Endometrial microvascular endothelial cells (primary cell): ENCODE results near the gene MYOD1. TPM values are rescaled to one million over a fixed set of nuclear protein-coding genes. Genes with fewer than 3 reads are reported as not detected.

Source experiments
- in situ Hi-C: cut with HindIII; loops from 2 replicates; pipeline ENCODE4 v1.10.0; 2017; ENCODE audit warnings: low sequenced_read_pairs, low pct_unique_long_range_greater_than_20kb; ENCODE audit errors: inconsistent ontology term
- total RNA-seq: library from RNA; depleted of rRNA; stranded (reverse); fragments of >200 nt; gene quantifications from one replicate; pipeline ENCODE4 v1.2.3, GENCODE V29; 2015; ENCODE audit errors: inconsistent ontology term

Gene MYOD1
- total RNA-seq, 1 donor from 2014 or later, result not detected

DNA sequence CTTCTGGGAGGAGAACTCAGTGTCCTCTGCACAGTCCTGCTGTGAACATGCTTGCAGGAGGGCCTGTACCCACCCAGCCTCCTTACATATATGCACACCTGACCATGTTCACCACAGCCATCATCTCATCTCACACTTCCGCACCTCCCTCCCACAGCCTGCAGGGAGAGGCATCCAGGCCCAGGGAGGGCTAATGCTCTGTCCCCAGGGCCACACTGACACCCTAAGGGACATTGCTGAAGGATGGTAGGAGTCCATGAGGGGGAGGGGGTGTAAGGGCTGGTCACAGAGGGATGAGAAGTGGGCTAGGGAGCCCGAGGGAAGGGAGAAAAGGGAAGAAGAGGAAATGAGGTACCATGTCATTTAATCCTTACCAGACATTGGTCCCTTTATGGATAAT lies 10.8 kb downstream of the MYOD1 start:
- in situ Hi-C loops, result loop anchor here (25.0 kb wide), 1 partner anchor 257 kb away; no protein-coding TSS in a partner anchor

DNA sequence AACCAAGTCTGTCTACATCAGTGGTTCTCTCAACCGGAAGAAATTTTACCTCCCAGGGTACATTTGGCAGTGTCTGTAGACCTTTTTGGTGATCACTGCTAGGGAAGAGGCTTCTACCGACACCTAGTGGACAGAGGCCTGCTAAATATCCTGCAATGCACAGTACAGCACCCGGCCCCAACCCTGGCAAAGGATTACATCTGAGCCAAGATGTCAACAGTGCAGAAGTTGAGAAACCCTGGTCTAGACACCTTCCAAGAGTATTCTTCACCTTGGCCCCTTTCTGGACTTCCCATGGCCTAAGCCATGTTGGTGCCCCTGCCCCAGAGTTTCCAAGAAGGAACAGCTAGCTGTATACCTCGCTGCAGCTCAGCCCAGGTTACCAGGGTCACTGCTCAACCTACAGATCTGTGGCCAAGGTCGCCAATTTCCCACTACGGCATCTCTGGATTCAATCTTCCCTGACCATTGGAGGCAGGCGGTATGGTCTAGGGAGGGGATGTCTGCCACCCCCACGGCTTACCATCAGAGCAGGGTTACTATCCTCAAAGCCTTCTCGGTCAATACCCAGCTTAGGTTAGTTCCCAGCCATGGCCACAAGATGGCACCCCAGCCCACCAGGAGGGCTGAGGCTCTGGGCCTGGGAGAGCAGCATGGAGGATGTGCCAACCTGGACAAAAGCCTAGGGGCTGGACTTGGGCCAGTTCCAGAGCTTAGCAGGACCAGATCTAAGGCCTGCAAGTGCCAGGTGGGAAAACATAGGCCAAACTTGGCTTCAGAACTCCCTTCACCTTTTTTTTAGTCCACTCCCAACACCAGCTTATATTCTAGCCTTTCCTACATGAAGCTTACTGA lies 11.5 kb downstream of the MYOD1 start:
- in situ Hi-C loops, result loop anchor here (25.0 kb wide), 1 partner anchor 256 kb away; no protein-coding TSS in a partner anchor

DNA sequence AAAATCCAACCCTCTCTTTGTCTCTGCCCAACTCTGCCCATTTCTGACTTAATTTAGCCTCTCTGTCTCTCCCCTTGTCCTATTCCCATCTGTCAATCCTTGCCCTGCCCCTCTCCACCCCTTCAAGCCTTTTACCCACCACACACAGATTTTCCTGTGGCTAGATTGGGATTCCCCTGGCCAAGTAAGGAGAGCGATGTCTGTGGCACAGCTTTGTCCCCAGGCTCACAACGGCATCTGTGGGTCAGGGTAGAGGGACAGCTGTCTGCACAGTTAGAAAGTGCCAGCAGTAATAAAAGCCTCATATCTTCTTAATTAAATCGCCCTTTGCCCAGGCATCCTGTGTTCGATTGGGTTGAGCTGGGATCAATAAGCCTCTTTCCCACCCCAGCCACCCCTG lies 13.9 kb downstream of the MYOD1 start:
- in situ Hi-C loops, result loop anchor here (25.0 kb wide), 1 partner anchor 254 kb away; no protein-coding TSS in a partner anchor

DNA sequence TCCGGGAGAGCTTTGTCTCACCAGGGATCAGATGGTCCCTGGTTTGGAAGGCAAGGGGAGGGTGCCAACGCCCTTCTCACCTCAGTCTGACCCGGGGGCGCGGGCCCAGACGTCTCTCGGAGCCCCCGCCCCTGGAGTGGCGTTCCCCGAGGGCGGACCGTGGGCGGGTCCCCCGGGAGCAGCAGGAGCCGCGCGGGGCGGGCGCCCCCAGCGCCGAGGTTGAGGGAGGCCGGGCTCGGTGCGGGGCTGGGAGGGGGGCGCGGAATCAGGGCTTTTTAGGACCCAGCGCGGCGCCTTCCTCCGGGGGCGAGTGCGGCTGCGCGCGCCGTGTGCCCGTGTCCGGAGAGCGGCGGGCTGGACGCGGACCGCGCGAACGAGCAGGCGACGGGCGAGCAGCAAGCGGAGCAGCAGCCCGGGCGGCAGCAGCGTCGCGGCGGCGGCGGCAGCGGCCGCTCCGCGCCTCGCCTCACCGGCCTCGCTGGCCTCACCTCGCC lies 15.1 kb downstream of the MYOD1 start, which contains the start of gene KCNC1:
Gene KCNC1 (plus strand): TSS at position 364 of the 494 bp plus-strand sequence. CDS start 1,222 bp downstream, outside the sequence.
- in situ Hi-C loops, result loop anchor here (25.0 kb wide), 1 partner anchor 253 kb away; no protein-coding TSS in a partner anchor

DNA sequence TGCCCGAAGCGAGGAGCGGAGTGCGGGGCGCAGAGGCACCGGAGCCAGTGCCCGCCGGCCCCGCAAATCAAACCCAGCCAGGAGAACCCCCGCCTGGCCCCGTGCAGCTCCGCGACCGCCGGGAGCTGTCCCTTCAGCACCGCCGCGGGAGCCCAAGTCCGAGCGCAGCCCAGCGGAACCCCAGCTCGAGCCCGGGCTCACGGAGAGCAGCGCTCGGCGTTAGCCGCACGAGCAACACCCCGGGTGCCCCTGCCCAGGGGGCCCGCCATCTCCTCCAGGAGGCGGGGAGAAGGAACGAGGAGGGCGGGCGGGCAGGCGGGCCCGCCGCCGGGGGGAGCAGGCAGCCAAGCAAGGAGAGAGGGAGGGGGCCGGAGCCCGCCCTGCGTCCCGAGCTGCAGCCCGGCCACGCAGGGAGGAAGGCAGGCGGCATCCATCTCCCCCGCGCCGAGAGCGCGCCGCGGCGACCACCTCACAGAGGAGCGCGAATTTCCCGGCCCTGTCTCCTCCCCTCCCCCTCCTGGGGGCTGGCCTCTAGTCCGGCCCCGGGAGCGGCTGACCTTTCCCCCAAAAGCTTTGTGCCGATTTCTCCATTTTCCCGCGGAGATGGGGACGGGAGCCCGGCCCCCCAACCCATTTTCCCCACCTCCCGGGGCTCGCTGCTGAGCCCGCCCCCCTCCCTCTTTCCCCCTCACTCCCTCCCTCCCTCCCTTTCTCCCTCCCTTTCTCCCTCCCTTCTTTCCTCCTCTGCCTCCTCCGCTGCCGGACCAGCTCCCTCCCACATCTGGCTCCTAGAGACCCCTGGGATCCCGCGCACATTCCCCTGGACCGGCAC lies 15.8 kb downstream of the MYOD1 start:
- in situ Hi-C loops, result loop anchor here (25.0 kb wide), 1 partner anchor 252 kb away; no protein-coding TSS in a partner anchor

DNA sequence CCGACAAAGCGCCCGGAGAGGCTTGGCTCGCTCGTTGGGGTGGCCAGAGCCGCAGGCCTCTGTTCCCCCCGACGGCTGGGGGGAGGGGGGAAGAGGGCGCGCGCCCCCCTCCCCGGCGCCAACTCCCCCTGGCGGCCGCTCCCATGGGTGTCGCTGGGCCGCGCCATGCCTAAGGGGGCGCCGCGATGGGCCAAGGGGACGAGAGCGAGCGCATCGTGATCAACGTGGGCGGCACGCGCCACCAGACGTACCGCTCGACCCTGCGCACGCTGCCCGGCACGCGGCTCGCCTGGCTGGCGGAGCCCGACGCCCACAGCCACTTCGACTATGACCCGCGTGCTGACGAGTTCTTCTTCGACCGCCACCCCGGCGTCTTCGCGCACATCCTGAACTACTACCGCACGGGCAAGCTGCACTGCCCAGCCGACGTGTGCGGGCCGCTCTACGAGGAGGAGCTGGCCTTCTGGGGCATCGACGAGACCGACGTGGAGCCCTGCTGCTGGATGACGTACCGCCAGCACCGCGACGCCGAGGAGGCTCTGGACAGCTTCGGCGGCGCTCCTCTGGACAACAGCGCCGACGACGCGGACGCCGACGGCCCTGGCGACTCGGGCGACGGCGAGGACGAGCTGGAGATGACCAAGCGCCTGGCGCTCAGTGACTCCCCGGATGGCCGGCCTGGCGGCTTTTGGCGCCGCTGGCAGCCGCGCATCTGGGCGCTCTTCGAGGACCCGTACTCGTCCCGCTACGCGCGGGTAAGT lies 16.6 kb downstream of the MYOD1 start:
- in situ Hi-C loops, result loop anchor here (25.0 kb wide), 1 partner anchor 251 kb away; no protein-coding TSS in a partner anchor

DNA sequence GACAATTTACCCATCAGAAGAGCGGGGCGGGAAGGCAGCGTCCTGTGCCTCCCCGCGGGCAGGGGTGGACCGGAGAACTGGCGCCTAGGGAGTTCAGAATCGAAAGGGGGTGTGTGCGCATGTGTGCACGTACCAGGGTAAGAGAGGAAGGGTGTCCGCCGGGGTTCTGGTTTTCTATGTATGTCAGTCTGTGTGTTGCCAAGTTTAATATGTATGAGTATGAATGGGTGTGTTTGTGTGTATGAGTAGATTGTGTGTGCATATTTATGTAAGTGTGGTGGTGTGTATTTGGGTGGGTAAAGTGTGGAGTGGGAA lies 17.2 kb downstream of the MYOD1 start:
- in situ Hi-C loops, result loop anchor here (25.0 kb wide), 1 partner anchor 251 kb away; no protein-coding TSS in a partner anchor

DNA sequence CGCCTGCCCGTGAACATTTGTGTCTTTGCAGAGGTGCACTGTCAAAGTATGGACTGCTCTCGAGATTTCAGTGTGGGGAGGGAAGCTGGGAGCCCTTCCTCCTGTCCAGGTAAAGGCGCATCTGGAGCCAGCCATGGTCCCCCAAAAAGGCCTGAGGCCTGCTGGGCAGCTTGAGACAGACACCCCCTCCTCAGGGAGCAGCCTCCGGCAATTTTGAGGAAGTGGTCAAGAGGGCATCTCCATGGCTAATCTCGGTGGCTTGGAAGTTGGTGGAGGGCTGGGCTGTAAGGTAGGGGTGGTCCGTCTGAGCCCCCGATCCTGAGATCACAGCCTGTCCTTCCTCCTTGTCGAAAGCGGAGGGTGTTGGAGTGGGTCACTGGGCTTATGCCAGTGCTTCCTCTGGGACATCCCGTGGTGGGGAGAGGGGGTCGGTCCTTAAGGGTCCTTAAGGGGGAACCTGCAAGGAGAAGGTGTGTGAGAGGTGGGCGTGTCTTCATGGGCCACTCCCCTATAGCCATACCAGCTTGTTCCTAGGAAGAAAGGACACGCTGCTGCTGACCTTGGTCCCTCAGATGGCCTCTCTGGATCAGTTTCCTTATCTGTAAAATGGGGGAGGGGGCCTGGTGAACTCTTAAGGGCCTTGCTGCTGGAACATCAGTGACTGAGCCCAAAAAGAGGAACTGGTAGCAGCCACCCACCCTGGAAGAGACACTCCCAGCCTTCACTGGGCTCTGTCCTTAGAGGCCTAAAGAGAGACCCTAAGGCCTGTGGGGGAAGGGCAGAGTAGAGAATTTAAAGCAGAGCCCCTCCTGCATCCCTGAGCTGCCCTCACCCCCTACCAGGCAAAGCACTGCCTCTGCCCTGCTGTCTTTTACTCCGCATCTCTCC lies 17.8 kb downstream of the MYOD1 start:
- in situ Hi-C loops, result loop anchor here (25.0 kb wide), 1 partner anchor 250 kb away; no protein-coding TSS in a partner anchor

DNA sequence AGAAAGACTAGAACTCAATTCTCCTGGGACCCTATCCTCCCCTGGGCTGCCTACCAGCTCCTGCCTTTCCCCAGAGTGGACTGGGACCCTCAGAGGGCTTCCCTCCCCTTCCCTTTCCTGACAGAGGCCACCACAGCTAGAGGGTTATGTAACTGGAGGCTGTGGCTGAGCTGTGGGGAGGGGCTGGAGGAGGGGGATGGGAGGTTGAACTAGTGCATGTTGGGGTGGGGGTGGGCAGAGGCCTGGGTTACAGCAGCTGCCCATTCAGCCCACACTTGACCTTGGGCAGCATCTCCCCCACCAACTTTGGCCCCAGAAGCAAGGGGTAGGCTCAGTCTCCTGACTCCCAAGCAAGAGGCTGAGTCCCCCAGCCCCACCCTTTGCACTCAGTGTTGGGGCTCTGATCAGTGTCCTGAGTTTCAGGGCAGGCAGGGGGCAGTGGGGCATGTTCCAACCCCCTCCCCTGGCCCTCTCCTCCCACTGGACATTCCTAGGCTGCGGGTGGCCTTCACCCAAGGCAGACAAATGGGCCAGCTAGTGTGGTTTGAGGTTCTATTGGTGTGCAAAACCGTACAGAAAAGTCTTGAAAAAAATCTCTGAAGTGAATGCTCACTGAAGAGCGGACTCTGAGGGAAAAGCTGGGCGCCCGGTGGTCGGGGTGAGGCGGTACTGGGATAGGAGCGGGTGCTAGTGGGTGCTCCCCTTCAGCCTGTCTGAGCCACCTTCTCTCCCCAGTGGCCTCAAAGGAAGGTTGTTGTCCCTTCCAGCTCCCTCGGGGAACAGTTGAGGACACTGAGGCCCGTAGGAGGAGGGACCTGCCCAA lies 19.0 kb downstream of the MYOD1 start:
- in situ Hi-C loops, result loop anchor here (25.0 kb wide), 1 partner anchor 249 kb away; no protein-coding TSS in a partner anchor

DNA sequence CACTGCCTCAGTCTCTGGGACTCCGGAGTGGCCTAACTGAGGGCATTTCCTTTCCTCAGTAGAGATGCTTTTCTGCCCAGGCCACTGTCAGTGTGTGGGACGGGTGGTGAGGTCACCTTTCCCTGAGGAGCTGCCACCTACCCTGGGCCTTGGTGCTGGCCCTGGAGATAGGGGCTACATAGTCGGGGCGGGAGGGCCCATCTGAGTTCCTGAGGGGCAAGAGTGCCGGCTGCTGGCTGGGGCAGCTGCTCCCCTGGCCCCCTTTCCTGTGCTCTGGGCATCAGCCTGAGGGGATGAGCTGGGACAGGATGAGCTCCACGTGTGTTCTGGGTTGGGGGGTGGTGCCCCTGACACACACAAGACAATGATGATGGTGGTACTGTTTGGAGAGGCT lies 20.6 kb downstream of the MYOD1 start:
- in situ Hi-C loops, result loop anchor here (25.0 kb wide), 1 partner anchor 247 kb away; no protein-coding TSS in a partner anchor

DNA sequence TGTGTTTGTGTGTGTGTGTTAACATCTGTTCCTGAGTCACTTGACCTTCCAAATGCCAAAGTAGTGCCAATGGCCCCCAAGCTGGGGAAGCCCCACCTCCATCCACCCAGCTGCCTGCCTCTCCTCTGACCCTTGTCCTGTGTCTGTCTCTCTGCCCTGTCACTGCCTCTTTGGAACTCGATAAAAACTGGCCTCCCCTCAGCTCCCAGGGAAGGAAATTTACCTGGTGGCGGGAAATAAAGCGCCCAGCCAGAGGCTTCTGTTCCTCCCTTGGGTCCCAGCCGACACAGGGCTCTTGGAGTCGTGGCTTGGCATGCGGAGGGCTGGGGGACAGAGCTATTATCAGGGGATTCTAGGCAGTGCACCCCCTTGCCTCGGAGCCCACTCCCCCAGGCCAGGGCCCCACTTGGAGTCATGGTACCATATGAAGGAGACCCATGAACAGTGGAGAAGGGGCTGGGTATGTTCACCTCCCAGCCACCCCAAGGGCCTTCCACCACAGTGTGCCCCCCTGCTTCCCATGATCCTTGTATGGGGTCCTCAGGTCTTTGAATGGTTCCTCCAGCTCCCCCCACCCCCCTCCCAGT lies 21.4 kb downstream of the MYOD1 start:
- in situ Hi-C loops, result loop anchor here (25.0 kb wide), 1 partner anchor 247 kb away; no protein-coding TSS in a partner anchor

DNA sequence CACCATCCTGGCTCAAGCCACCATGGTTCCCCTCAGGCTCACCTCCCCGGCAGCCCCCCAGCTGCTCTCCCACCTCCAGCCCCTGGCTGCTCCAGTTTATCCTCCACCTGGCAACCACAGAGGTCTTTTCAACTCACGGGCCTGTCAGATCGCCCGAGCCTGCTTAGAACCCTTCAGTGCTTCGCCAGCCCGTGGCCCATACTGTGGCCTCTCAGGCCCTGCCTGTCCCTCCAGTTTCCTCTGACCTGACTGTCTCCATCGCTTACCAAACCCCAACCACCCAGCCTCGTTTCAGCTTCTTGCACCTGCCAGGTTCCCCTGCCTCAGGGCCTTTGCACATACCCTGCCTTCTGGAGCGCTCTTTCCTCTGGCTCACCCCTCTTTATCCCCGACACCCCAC lies 22.1 kb downstream of the MYOD1 start:
- in situ Hi-C loops, result loop anchor here (25.0 kb wide), 1 partner anchor 246 kb away; no protein-coding TSS in a partner anchor

DNA sequence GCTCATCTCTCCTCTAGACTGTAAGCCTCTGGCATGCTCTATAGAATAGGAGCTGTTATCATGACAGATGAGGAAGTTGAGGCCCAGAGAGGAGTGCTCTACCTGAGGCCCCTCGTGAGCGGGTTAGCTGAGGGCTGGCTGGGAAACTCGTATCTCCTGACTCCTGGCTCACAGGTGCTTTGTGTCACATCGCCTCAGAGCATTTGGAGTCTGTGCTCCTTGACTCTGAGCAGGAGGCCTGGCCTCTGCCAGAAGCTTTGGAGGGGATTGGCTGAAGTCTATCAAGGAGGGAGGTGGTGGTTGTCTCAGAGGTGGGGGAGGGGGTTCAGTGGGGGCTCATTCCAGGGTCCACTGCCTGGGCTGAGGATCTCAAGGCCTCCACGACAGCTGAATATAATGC lies 22.6 kb downstream of the MYOD1 start:
- in situ Hi-C loops, result loop anchor here (25.0 kb wide), 1 partner anchor 245 kb away; no protein-coding TSS in a partner anchor

DNA sequence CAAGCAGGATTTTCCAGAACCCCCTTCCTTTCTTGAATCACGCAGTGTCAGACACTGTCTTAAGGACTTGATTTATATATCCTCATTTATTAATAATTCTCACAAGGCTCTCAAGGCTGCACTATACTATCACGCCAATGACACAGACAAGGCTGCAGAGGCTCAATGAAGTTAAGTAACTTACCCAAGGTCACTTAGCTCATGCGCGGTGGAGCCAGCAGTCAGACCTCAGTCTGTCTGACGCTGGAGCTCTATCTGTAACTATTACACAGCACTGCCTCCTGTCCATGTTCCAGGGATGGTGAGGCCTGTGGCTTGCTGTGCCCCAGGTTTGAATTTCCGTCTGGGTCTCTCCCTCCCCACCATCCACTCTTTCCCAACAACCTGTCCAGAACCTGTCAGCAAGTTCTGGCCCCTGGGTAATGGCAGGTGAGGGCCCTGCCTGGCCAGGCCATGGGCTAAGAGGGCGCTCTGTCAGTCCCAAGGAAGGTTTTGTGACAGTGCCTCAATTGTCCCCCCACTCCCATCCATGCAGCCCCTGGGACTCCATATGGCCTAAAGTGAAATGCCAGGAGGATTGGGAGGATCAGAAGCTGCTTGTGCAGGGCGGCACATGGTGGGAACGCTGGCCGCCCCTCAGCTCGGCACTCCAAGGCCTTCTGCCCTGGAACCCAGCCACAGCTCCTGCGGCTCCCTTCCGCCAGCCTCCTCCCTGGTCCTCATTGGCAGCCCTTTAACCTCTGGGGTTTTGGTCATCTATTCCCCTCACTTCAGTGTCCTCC lies 23.8 kb downstream of the MYOD1 start:
- in situ Hi-C loops, result loop anchor here (25.0 kb wide), 1 partner anchor 244 kb away; no protein-coding TSS in a partner anchor

DNA sequence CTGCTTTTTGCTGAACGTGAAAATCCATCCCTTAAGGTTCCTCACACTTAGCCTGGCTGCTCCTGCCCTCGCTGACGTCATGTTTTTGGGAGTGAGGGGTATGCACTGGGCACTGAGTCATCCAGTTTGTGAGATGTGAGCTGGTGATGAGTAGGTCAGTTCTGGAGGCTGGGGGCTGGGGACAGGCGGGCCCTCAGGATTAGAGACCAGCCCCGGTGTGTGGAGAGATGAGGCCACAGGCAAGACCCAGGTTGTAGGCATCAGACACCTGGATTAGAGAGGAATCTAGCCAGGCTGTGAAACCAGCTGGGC lies 24.4 kb downstream of the MYOD1 start:
- in situ Hi-C loops, result loop anchor here (25.0 kb wide), 1 partner anchor 244 kb away; no protein-coding TSS in a partner anchor
